Measurements from ENCODE around the gene KCNK5. TPM values are rescaled to one million over a fixed set of nuclear protein-coding genes. Genes with fewer than 3 reads are reported as not detected.

The KCNK5 gene
- total RNA-seq, 1 donor from 2014 or later, result 10.9 TPM

- intact Hi-C loops (cut with DNase I), result no loop called here
Measured at GRCh38 chr6:39223061-39223460, 6.2 kb downstream of the KCNK5 start.

GRCh38 chr6:39221779-39222641 lies 7.3 kb downstream of the KCNK5 start:
- no peak for TF ChIP-seq CTCF (IDR thresholded peaks at IDR 0.05)
- no peaks in the 10 kb centered on the region for H3K27me3 ChIP-seq (ENCODE audit: low read depth)
- no peak for ATAC-seq
- H3K27ac ChIP-seq, result peak overlapping the region; percentile 32
- H3K4me1 ChIP-seq, result peaks cover 92% of the 10 kb centered on the region
- H3K36me3 ChIP-seq, result no peaks in the 10 kb centered on the region
- DNase-seq, result no peak
- H3K4me3 ChIP-seq, result no peak overlapping the region
- H3K9me3 ChIP-seq, result no peaks in the 10 kb centered on the region
- intact Hi-C loops (cut with DNase I), result no loop called here

More at GRCh38 chr6:39223061-39223460, 6.2 kb downstream of the KCNK5 start:
- Histone ChIP-seq H3K36me3 (no peaks in the 10 kb centered on the region), H3K9me3 (no peaks in the 10 kb centered on the region), H3K4me3 (peak overlapping the region; percentile 14), H3K27ac (no peak overlapping the region), H3K4me1 (peaks cover 86% of the 10 kb centered on the region), H3K27me3 (ENCODE audit: low read depth) (peaks cover 6% of the 10 kb centered on the region)
- ATAC-seq (no peak), DNase-seq (no peak)
- no peak for TF ChIP-seq CTCF (IDR thresholded peaks at IDR 0.05)

- Histone ChIP-seq H3K27ac (peak overlapping the region; percentile 32), H3K4me1 (peaks cover 97% of the 10 kb centered on the region), H3K9me3 (no peaks in the 10 kb centered on the region), H3K27me3 (ENCODE audit: low read depth) (no peaks in the 10 kb centered on the region), H3K4me3 (no peak overlapping the region), H3K36me3 (no peaks in the 10 kb centered on the region)
- intact Hi-C loops (cut with DNase I), result no loop called here
- ATAC-seq, result no peak
- no peak for TF ChIP-seq CTCF (IDR thresholded peaks at IDR 0.05)
- no peak for DNase-seq
Measured at GRCh38 chr6:39221115-39221514, 8.2 kb downstream of the KCNK5 start.

- Histone ChIP-seq H3K27me3 (ENCODE audit: low read depth) (no peaks in the 10 kb centered on the region), H3K9me3 (no peaks in the 10 kb centered on the region), H3K4me3 (no peak overlapping the region), H3K4me1 (peaks cover 97% of the 10 kb centered on the region), H3K36me3 (no peaks in the 10 kb centered on the region), H3K27ac (peak overlapping the region; percentile 14)
- no peak for TF ChIP-seq CTCF (IDR thresholded peaks at IDR 0.05)
- ATAC-seq (peak in 1 of 2 donors; percentile 2), DNase-seq (no peak)
- intact Hi-C loops (cut with DNase I), result no loop called here
Measured at GRCh38 chr6:39218868-39219567, 10.3 kb downstream of the KCNK5 start.

GRCh38 chr6:39217177-39217864 lies 12.0 kb downstream of the KCNK5 start:
- Histone ChIP-seq H3K27ac (no peak overlapping the region), H3K9me3 (no peaks in the 10 kb centered on the region), H3K36me3 (no peaks in the 10 kb centered on the region), H3K27me3 (ENCODE audit: low read depth) (no peaks in the 10 kb centered on the region), H3K4me1 (peaks cover 99% of the 10 kb centered on the region), H3K4me3 (no peak overlapping the region)
- no peak for ATAC-seq
- no peak for DNase-seq
- no peak for TF ChIP-seq CTCF (IDR thresholded peaks at IDR 0.05)
- intact Hi-C loops (cut with DNase I), result no loop called here

Measured in lower lobe of right lung (tissue), 2 donors.